Astrocyte (in vitro differentiated cells and primary cell): ENCODE results near the gene DNLZ. TPM values are rescaled to one million over a fixed set of nuclear protein-coding genes. Genes with fewer than 3 reads are reported as not detected.
A peak's percentile ranks its signal among the peaks of the same experiment; 100 is the strongest.

Experiments
- DNase-seq: peaks from one replicate; pipeline ENCODE4 v3.0.0-alpha.2; 2010; ENCODE audit warnings: low read depth
- FAIRE-seq: peaks from 2 replicates; lab custom pipeline; 2011; peaks lifted over from hg19 to GRCh38; lab: Jason Lieb, UNC
- H2AFZ ChIP-seq: 2 replicates; pipeline ENCODE4 v1.6.0; 2012; ENCODE audit warnings: low read depth, low read length, inconsistent platforms
- H3K27ac ChIP-seq: 2 replicates; pipeline ENCODE4 v1.5.1; 2011; ENCODE audit warnings: low read depth, low read length, inconsistent platforms
- H3K27me3 ChIP-seq: 2 replicates; pipeline ENCODE4 v1.6.0; 2011; ENCODE audit warnings: low read length, inconsistent platforms; ENCODE audit not compliant: insufficient read depth
- H3K36me3 ChIP-seq: 2 replicates; pipeline ENCODE4 v1.5.1; 2011; ENCODE audit warnings: low read length, inconsistent platforms; ENCODE audit not compliant: insufficient read depth
- H3K4me1 ChIP-seq: 2 replicates; pipeline ENCODE4 v1.5.1; 2011; ENCODE audit warnings: low read length, inconsistent platforms; ENCODE audit not compliant: insufficient read depth
- H3K4me2 ChIP-seq: 2 replicates; pipeline ENCODE4 v1.6.0; 2012; ENCODE audit warnings: low read length, inconsistent platforms
- H3K4me3 ChIP-seq: 2 replicates; pipeline ENCODE4 v1.5.1; 2011; ENCODE audit warnings: low read depth, mild to moderate bottlenecking, low read length, inconsistent platforms; ENCODE audit not compliant: insufficient read depth
- H3K79me2 ChIP-seq: 2 replicates; pipeline ENCODE4 v1.6.0; 2012; ENCODE audit warnings: mild to moderate bottlenecking, low read length, inconsistent platforms; ENCODE audit not compliant: insufficient read depth
- H3K9ac ChIP-seq: 2 replicates; pipeline ENCODE4 v1.6.0; 2012; ENCODE audit warnings: mild to moderate bottlenecking, low read length, inconsistent platforms
- H3K9me3 ChIP-seq: 2 replicates; pipeline ENCODE4 v1.5.1; 2012; ENCODE audit warnings: low read depth, mild to moderate bottlenecking, low read length, inconsistent platforms; ENCODE audit not compliant: insufficient read depth
- H4K20me1 ChIP-seq: 2 replicates; pipeline ENCODE4 v1.6.0; 2012; ENCODE audit warnings: low read length, inconsistent platforms; ENCODE audit not compliant: insufficient read depth
- H3K27ac Mint-ChIP-seq: one replicate; pipeline ENCODE4 v1.8.0; 2021; ENCODE audit warnings: mild to moderate bottlenecking, mixed read lengths; ENCODE audit not compliant: unreplicated experiment
- H3K27me3 Mint-ChIP-seq: one replicate; pipeline ENCODE4 v1.8.0; 2021; ENCODE audit warnings: low read depth, mixed read lengths; ENCODE audit not compliant: unreplicated experiment
- H3K36me3 Mint-ChIP-seq: one replicate; pipeline ENCODE4 v1.8.0; 2021; ENCODE audit warnings: low read depth, mixed read lengths; ENCODE audit not compliant: unreplicated experiment
- H3K4me1 Mint-ChIP-seq: one replicate; pipeline ENCODE4 v1.8.0; 2021; ENCODE audit warnings: low read depth, mixed read lengths; ENCODE audit not compliant: unreplicated experiment
- H3K4me3 Mint-ChIP-seq: one replicate; pipeline ENCODE4 v1.8.0; 2021; ENCODE audit warnings: mild to moderate bottlenecking, moderate library complexity, mixed read lengths; ENCODE audit not compliant: unreplicated experiment
- H3K9me3 Mint-ChIP-seq: one replicate; pipeline ENCODE4 v1.8.0; 2021; ENCODE audit warnings: mild to moderate bottlenecking, mixed read lengths; ENCODE audit not compliant: unreplicated experiment
- CTCF ChIP-seq: IDR thresholded peaks from 2 replicates; pipeline ENCODE4 v1.5.1; 2011; ENCODE audit warnings: low read depth, mild to moderate bottlenecking, inconsistent platforms, low read length, moderate library complexity; ENCODE audit not compliant: insufficient read depth
- EZH2 ChIP-seq: IDR thresholded peaks from 2 replicates; pipeline ENCODE4 v1.6.1; 2012; ENCODE audit warnings: mild to moderate bottlenecking, low read length, inconsistent platforms; ENCODE audit not compliant: insufficient read depth
- total RNA-seq: library from RNA; stranded (reverse); gene quantifications from 2 replicates; pipeline ENCODE4 v1.2.1, GENCODE V29; 2021

DNLZ gene
- total RNA-seq, 1 donor from 2014 or later: 17.4 TPM

- DNase-seq: no peak
- Mint-ChIP-seq H3K9me3 (no peaks in the 10 kb centered on the region), H3K36me3 (peaks cover 5% of the 10 kb centered on the region), H3K27ac (no peak overlapping the region), H3K4me3 (no peak overlapping the region), H3K27me3 (no peaks in the 10 kb centered on the region), H3K4me1 (peaks cover 2% of the 10 kb centered on the region)
- Histone ChIP-seq H3K27ac (no peak overlapping the region), H3K27me3 (no peaks in the 10 kb centered on the region), H3K4me2 (no peak overlapping the region), H3K79me2 (peaks cover 3% of the 10 kb centered on the region), H3K36me3 (peaks cover 2% of the 10 kb centered on the region), H2AFZ (no peak overlapping the region), H4K20me1 (peaks cover 74% of the 10 kb centered on the region), H3K4me3 (no peak overlapping the region), H3K9ac (no peak overlapping the region), H3K4me1 (peaks cover 27% of the 10 kb centered on the region), H3K9me3 (no peaks in the 10 kb centered on the region)
- FAIRE-seq: no peak
- TF ChIP-seq EZH2: no peak
- no peak for TF ChIP-seq CTCF
Measured at GRCh38 chr9:136340356-136341041, 23.0 kb downstream of the DNLZ start.

- peaks cover 3% of the 10 kb centered on the region for H3K36me3 Mint-ChIP-seq
- no peaks in the 10 kb centered on the region for H3K9me3 Mint-ChIP-seq
- H3K79me2 ChIP-seq: peaks cover 5% of the 10 kb centered on the region
- peaks cover 2% of the 10 kb centered on the region for H3K36me3 ChIP-seq
- H3K27me3 ChIP-seq: no peaks in the 10 kb centered on the region
- H3K4me3 Mint-ChIP-seq: no peak overlapping the region
- H3K27ac ChIP-seq: no peak overlapping the region
- H3K4me3 ChIP-seq: no peak overlapping the region
- peaks cover 24% of the 10 kb centered on the region for H3K4me1 ChIP-seq
- no peak overlapping the region for H3K4me2 ChIP-seq
- H3K4me1 Mint-ChIP-seq: peaks cover 2% of the 10 kb centered on the region
- no peak for FAIRE-seq
- peaks cover 74% of the 10 kb centered on the region for H4K20me1 ChIP-seq
- TF ChIP-seq CTCF: no peak
- no peak for TF ChIP-seq EZH2
- no peak overlapping the region for H3K27ac Mint-ChIP-seq
- H2AFZ ChIP-seq: no peak overlapping the region
- H3K27me3 Mint-ChIP-seq: no peaks in the 10 kb centered on the region
- no peak for DNase-seq
- H3K9me3 ChIP-seq: no peaks in the 10 kb centered on the region
- no peak overlapping the region for H3K9ac ChIP-seq
Measured at GRCh38 chr9:136339958-136340310, 23.6 kb downstream of the DNLZ start.

GRCh38 chr9:136339173-136339957 lies 24.2 kb downstream of the DNLZ start:
- peak overlapping the region; percentile 63 for H3K27ac Mint-ChIP-seq
- H3K27me3 Mint-ChIP-seq: no peaks in the 10 kb centered on the region
- Histone ChIP-seq H4K20me1 (peaks cover 73% of the 10 kb centered on the region), H3K36me3 (peaks cover 2% of the 10 kb centered on the region), H3K27me3 (no peaks in the 10 kb centered on the region), H3K9me3 (no peaks in the 10 kb centered on the region), H3K4me3 (no peak overlapping the region), H3K4me1 (peaks cover 23% of the 10 kb centered on the region), H3K27ac (no peak overlapping the region), H2AFZ (no peak overlapping the region), H3K9ac (no peak overlapping the region), H3K79me2 (peaks cover 7% of the 10 kb centered on the region), H3K4me2 (no peak overlapping the region)
- H3K36me3 Mint-ChIP-seq: peaks cover 3% of the 10 kb centered on the region
- DNase-seq (no peak), FAIRE-seq (no peak)
- H3K4me1 Mint-ChIP-seq: peaks cover 2% of the 10 kb centered on the region
- no peak overlapping the region for H3K4me3 Mint-ChIP-seq
- no peaks in the 10 kb centered on the region for H3K9me3 Mint-ChIP-seq
- peak; percentile 74 for TF ChIP-seq CTCF
- TF ChIP-seq EZH2: no peak
